Panc1 (cell line): ENCODE measurements around the gene BOC. TPM values are rescaled to one million over a fixed set of nuclear protein-coding genes. Genes with fewer than 3 reads are reported as not detected.

ENCODE experiments used
- ATAC-seq: fragments of 200-7000 bp; cut with Tn5 transposase; 2 replicates; pipeline ENCODE4 v1.9.1; 2020; ENCODE audit warnings: mild to moderate bottlenecking, moderate library complexity
- BruUV-seq: library from RNA; stranded (reverse); fragments of 400-500 nt; replicated peaks from 2 replicates; lab custom pipeline; 2021; lab: Mats Ljungman, UMichigan
- CTCF ChIA-PET: fragments of 300-600 bp; sonication (Branson Sonifier 250); formaldehyde crosslinking; loops from one replicate; lab custom pipeline; 2022; ENCODE audit warnings: antibody characterized with exemption; lab: Charles Lee
- POLR2A ChIA-PET: fragments of 300-600 bp; sonication (Branson Sonifier 250); formaldehyde crosslinking; loops from one replicate; lab custom pipeline; 2022; ENCODE audit warnings: antibody characterized with exemption; lab: Charles Lee
- DNase-seq: peaks from one replicate; pipeline ENCODE4 v3.0.0-alpha.2; 2010; ENCODE audit warnings: low read depth, low spot score
- H3K27ac ChIP-seq: 2 replicates; pipeline ENCODE4 v1.5.1; 2011; ENCODE audit warnings: mild to moderate bottlenecking, low read length, inconsistent platforms
- H3K27me3 ChIP-seq: fragments of 200-500 bp; sonication (Bioruptor generic); 2 replicates; pipeline ENCODE4 v1.6.0; 2014; ENCODE audit warnings: low read length, inconsistent platforms; ENCODE audit not compliant: control insufficient read depth, insufficient read depth
- H3K36me3 ChIP-seq: fragments of 200-500 bp; sonication (Bioruptor generic); 2 replicates; pipeline ENCODE4 v1.5.1; 2014; ENCODE audit warnings: inconsistent platforms, mild to moderate bottlenecking, low read length, moderate library complexity; ENCODE audit not compliant: control insufficient read depth, insufficient read depth
- H3K4me1 ChIP-seq: 2 replicates; pipeline ENCODE4 v1.5.1; 2011; ENCODE audit warnings: inconsistent platforms, mild to moderate bottlenecking, low read length, moderate library complexity; ENCODE audit not compliant: control insufficient read depth, insufficient read depth
- H3K4me3 ChIP-seq, 2 experiments: 2 replicates each; pipeline ENCODE4 v1.5.1; 2011 to 2012; ENCODE audit warnings: low read depth in 2 of 2, low read length in 2 of 2, mild to moderate bottlenecking in 2 of 2, inconsistent platforms in 1 of 2, moderate library complexity in 1 of 2
- H3K9me3 ChIP-seq: fragments of 200-500 bp; sonication (Bioruptor generic); 2 replicates; pipeline ENCODE4 v1.5.1; 2014; ENCODE audit warnings: low read depth, mild to moderate bottlenecking, inconsistent platforms, low read length, moderate library complexity; ENCODE audit not compliant: control insufficient read depth, insufficient read depth
- CTCF ChIP-seq: fragments of 450-650 bp; IDR thresholded peaks from 2 replicates; pipeline ENCODE4 v1.5.1; 2017; ENCODE audit warnings: mild to moderate bottlenecking
- POLR2AphosphoS5 ChIP-seq: IDR thresholded peaks from 2 replicates; pipeline ENCODE4 v1.6.1; 2012; ENCODE audit warnings: mild to moderate bottlenecking, low read depth, low read length, moderate library complexity
- REST ChIP-seq, 2 experiments: IDR thresholded peaks; 2 replicates each; pipeline ENCODE4 v1.6.1; 2011 to 2012; ENCODE audit warnings: low read depth in 2 of 2, control low read depth in 1 of 2, low read length in 1 of 2, mild to moderate bottlenecking in 1 of 2, moderate library complexity in 1 of 2; ENCODE audit not compliant: insufficient read depth in 1 of 2
- SIN3A ChIP-seq: IDR thresholded peaks from 2 replicates; pipeline ENCODE4 v1.6.1; 2012; ENCODE audit warnings: low read depth, mild to moderate bottlenecking, low read length, moderate library complexity, borderline replicate concordance; ENCODE audit not compliant: insufficient read depth
- TCF7L2 ChIP-seq: IDR thresholded peaks from 2 replicates; pipeline ENCODE4 v1.6.1; 2011; ENCODE audit warnings: mild to moderate bottlenecking, low read depth, low read length, inconsistent platforms
- in situ Hi-C: cut with HindIII; loops from 2 replicates; pipeline ENCODE4 v1.10.0; 2016; ENCODE audit warnings: low sequenced_read_pairs, low pct_unique_long_range_greater_than_20kb
- intact Hi-C: fragments of 100-400 bp; cut with micrococcal nuclease; formaldehyde crosslinking; loops from one replicate; pipeline ENCODE4 v1.10.0; 2022; ENCODE audit not compliant: unreplicated experiment
- total RNA-seq: library from RNA; stranded (reverse); gene quantifications from one replicate; pipeline ENCODE4 v1.2.1, GENCODE V29; 2021; ENCODE audit not compliant: unreplicated experiment

The BOC gene
- total RNA-seq, 1 experiment from 2014 or later, result 0.33 TPM

- intact Hi-C loops, result no loop called here
- TF ChIP-seq CTCF (no peak), REST (IDR thresholded peaks at IDR 0.05; ENCODE audit: insufficient read depth in 1 of 2, low read depth in 2 of 2, low read length in 1 of 2) (no peak), POLR2AphosphoS5 (no peak), TCF7L2 (no peak), SIN3A (no peak)
- Histone ChIP-seq H3K27ac (no peak overlapping the region), H3K4me3 (no peak overlapping the region), H3K36me3 (no peaks in the 10 kb centered on the region), H3K27me3 (peaks cover 2% of the 10 kb centered on the region; the same call in 1 of the 2 replicates), H3K4me1 (no peaks in the 10 kb centered on the region), H3K9me3 (no peaks in the 10 kb centered on the region)
- no TSS peak for BruUV-seq
- in situ Hi-C loops, result no loop called here
- CTCF ChIA-PET, result no interaction called here
- POLR2A ChIA-PET, result no interaction called here
- no peak for ATAC-seq
- DNase-seq, result no peak
Observed at GRCh38 chr3:113277414-113277813, 66.1 kb downstream of the BOC start.

- in situ Hi-C loops (no loop called here), intact Hi-C loops (no loop called here)
- ChIA-PET CTCF (no interaction called here), POLR2A (no interaction called here)
- no peak overlapping the region for H3K4me3 ChIP-seq
- H3K27ac ChIP-seq, result no peak overlapping the region
- DNase-seq (no peak), ATAC-seq (no peak)
- H3K36me3 ChIP-seq, result no peaks in the 10 kb centered on the region
- TF ChIP-seq TCF7L2 (no peak), REST (IDR thresholded peaks at IDR 0.05; ENCODE audit: insufficient read depth in 1 of 2, low read depth in 2 of 2, low read length in 1 of 2) (no peak), SIN3A (no peak), CTCF (no peak), POLR2AphosphoS5 (no peak)
- BruUV-seq, result no TSS peak
- H3K4me1 ChIP-seq, result no peaks in the 10 kb centered on the region
- peaks cover 2% of the 10 kb centered on the region; the same call in 1 of the 2 replicates for H3K27me3 ChIP-seq
- H3K9me3 ChIP-seq, result no peaks in the 10 kb centered on the region
Observed at GRCh38 chr3:113277941-113278598, 66.7 kb downstream of the BOC start.
